ENCODE results near the gene NOTCH4.

The NOTCH4 gene

GRCh38 chr6:32192608-32193039 lies 31.2 kb downstream of the NOTCH4 start, which contains the start of gene GPSM3:
TSS of gene GPSM3 (minus strand) at chr6:32192643. CDS start at chr6:32192513, 130 bp downstream.
- DNase-seq (ENCODE audit: low spot score) (no peak), ATAC-seq (ENCODE audit: low read depth) (no peak)
- no peak within 1 kb of the TSS for H3K4me3 ChIP-seq (ENCODE audit: severe bottlenecking)
- H3K36me3 ChIP-seq (ENCODE audit: low read depth) = peaks cover 7% of the 10 kb centered on the region
- TF ChIP-seq CTCF (IDR thresholded peaks at IDR 0.05; ENCODE audit: poor library complexity, severe bottlenecking) = no peak
- H3K27me3 ChIP-seq (ENCODE audit: insufficient read depth, poor library complexity, severe bottlenecking) = no peaks in the 10 kb centered on the region
- no peaks in the 10 kb centered on the region for H3K9me3 ChIP-seq (ENCODE audit: severe bottlenecking)
- H3K27ac ChIP-seq (ENCODE audit: poor library complexity, severe bottlenecking) = peak within 1 kb of the TSS; percentile 81
- H3K4me1 ChIP-seq (ENCODE audit: insufficient read depth, poor library complexity, severe bottlenecking) = peaks cover 11% of the 10 kb centered on the region

- Histone ChIP-seq H3K4me3 (ENCODE audit: severe bottlenecking) (no peak overlapping the region), H3K36me3 (ENCODE audit: low read depth) (peaks cover 14% of the 10 kb centered on the region), H3K27me3 (ENCODE audit: insufficient read depth, poor library complexity, severe bottlenecking) (no peaks in the 10 kb centered on the region), H3K27ac (ENCODE audit: poor library complexity, severe bottlenecking) (peak overlapping the region; percentile 81), H3K4me1 (ENCODE audit: insufficient read depth, poor library complexity, severe bottlenecking) (peaks cover 11% of the 10 kb centered on the region), H3K9me3 (ENCODE audit: severe bottlenecking) (no peaks in the 10 kb centered on the region)
- DNase-seq (ENCODE audit: low spot score) (no peak), ATAC-seq (ENCODE audit: low read depth) (no peak)
- TF ChIP-seq CTCF (IDR thresholded peaks at IDR 0.05; ENCODE audit: poor library complexity, severe bottlenecking) = no peak
Measured at GRCh38 chr6:32191696-32192607, 31.9 kb downstream of the NOTCH4 start.

- no peak for TF ChIP-seq CTCF (IDR thresholded peaks at IDR 0.05; ENCODE audit: poor library complexity, severe bottlenecking)
- peak overlapping the region; percentile 81 for H3K27ac ChIP-seq (ENCODE audit: poor library complexity, severe bottlenecking)
- ATAC-seq (ENCODE audit: low read depth) (no peak), DNase-seq (ENCODE audit: low spot score) (no peak)
- no peaks in the 10 kb centered on the region for H3K27me3 ChIP-seq (ENCODE audit: insufficient read depth, poor library complexity, severe bottlenecking)
- no peak overlapping the region for H3K4me3 ChIP-seq (ENCODE audit: severe bottlenecking)
- H3K4me1 ChIP-seq (ENCODE audit: insufficient read depth, poor library complexity, severe bottlenecking) = peaks cover 11% of the 10 kb centered on the region
- H3K36me3 ChIP-seq (ENCODE audit: low read depth) = peaks cover 18% of the 10 kb centered on the region
- H3K9me3 ChIP-seq (ENCODE audit: severe bottlenecking) = no peaks in the 10 kb centered on the region
Measured at GRCh38 chr6:32190911-32191677, 32.8 kb downstream of the NOTCH4 start.

- DNase-seq (ENCODE audit: low spot score) = no peak
- H3K27ac ChIP-seq (ENCODE audit: poor library complexity, severe bottlenecking) = peak within 1 kb of the TSS; percentile 81
- no peaks in the 10 kb centered on the region for H3K9me3 ChIP-seq (ENCODE audit: severe bottlenecking)
- peak; percentile 56 for ATAC-seq (ENCODE audit: low read depth)
- no peaks in the 10 kb centered on the region for H3K27me3 ChIP-seq (ENCODE audit: insufficient read depth, poor library complexity, severe bottlenecking)
- H3K36me3 ChIP-seq (ENCODE audit: low read depth) = peaks cover 18% of the 10 kb centered on the region
- TF ChIP-seq CTCF (IDR thresholded peaks at IDR 0.05; ENCODE audit: poor library complexity, severe bottlenecking) = no peak
- peak within 1 kb of the TSS; percentile 70 for H3K4me3 ChIP-seq (ENCODE audit: severe bottlenecking)
- H3K4me1 ChIP-seq (ENCODE audit: insufficient read depth, poor library complexity, severe bottlenecking) = peaks cover 11% of the 10 kb centered on the region
Measured at GRCh38 chr6:32190054-32190851, 33.6 kb downstream of the NOTCH4 start, which contains the start of gene PBX2. TSS of gene PBX2 (minus strand) at chr6:32190202. CDS start at chr6:32189915, 287 bp downstream.

Measured in RWPE2 (cell line).